Parathyroid adenoma (tissue), 2 donors: Measurements from ENCODE around the gene AGAP1.

Experiments
- H2AFZ ChIP-seq: fragments of 300-600 bp; sonication (generic); one replicate; pipeline ENCODE4 v1.7.0; 2017; ENCODE audit warnings: antibody characterized with exemption, mild to moderate bottlenecking
- H3K27ac ChIP-seq: fragments of 300-600 bp; sonication (generic); one replicate; pipeline ENCODE4 v1.7.0; 2017
- H3K27me3 ChIP-seq: fragments of 300-600 bp; sonication (generic); one replicate; pipeline ENCODE4 v1.7.0; 2017; ENCODE audit warnings: low read length; ENCODE audit not compliant: control insufficient read depth, insufficient read depth
- H3K36me3 ChIP-seq: fragments of 300-600 bp; sonication (generic); one replicate; pipeline ENCODE4 v1.7.0; 2017; ENCODE audit warnings: low read length; ENCODE audit not compliant: control insufficient read depth, insufficient read depth
- H3K4me1 ChIP-seq: fragments of 300-600 bp; sonication (generic); one replicate; pipeline ENCODE4 v1.7.0; 2017; ENCODE audit warnings: control low read depth
- H3K4me2 ChIP-seq: fragments of 300-600 bp; sonication (generic); one replicate; pipeline ENCODE4 v1.7.0; 2017; ENCODE audit warnings: low read length
- H3K4me3 ChIP-seq: fragments of 300-600 bp; sonication (generic); one replicate; pipeline ENCODE4 v1.7.0; 2017; ENCODE audit warnings: low read depth, low read length
- H3K79me2 ChIP-seq: fragments of 300-600 bp; sonication (generic); one replicate; pipeline ENCODE4 v1.7.0; 2017; ENCODE audit warnings: control low read depth
- H3K9ac ChIP-seq: fragments of 300-600 bp; sonication (generic); one replicate; pipeline ENCODE4 v1.7.0; 2017; ENCODE audit warnings: mild to moderate bottlenecking
- H3K9me3 ChIP-seq: fragments of 300-600 bp; sonication (generic); one replicate; pipeline ENCODE4 v1.7.0; 2017; ENCODE audit warnings: low read length; ENCODE audit not compliant: control insufficient read depth
- CTCF ChIP-seq: fragments of 300-600 bp; sonication (generic); IDR thresholded peaks from one replicate; pipeline ENCODE4 v1.7.0; 2017; ENCODE audit warnings: antibody characterized with exemption, mild to moderate bottlenecking
- donor health status: primary hyperparathyroidism.

Gene AGAP1

GRCh38 chr2:235813398-235813797, 319.6 kb downstream of the AGAP1 start:
- Histone ChIP-seq H3K27me3 (no peaks in the 10 kb centered on the region), H3K79me2 (peaks cover 3% of the 10 kb centered on the region), H3K9me3 (no peaks in the 10 kb centered on the region), H3K27ac (no peak overlapping the region), H3K9ac (no peak overlapping the region), H3K4me3 (no peak overlapping the region), H3K4me1 (no peaks in the 10 kb centered on the region), H3K4me2 (no peak overlapping the region), H2AFZ (no peak overlapping the region), H3K36me3 (no peaks in the 10 kb centered on the region)
- no peak for TF ChIP-seq CTCF

- no peaks in the 10 kb centered on the region for H3K79me2 ChIP-seq
- H3K4me3 ChIP-seq, result no peak overlapping the region
- no peak overlapping the region for H3K4me2 ChIP-seq
- H3K9me3 ChIP-seq, result no peaks in the 10 kb centered on the region
- H3K9ac ChIP-seq, result no peak overlapping the region
- H3K27me3 ChIP-seq, result no peaks in the 10 kb centered on the region
- H3K27ac ChIP-seq, result no peak overlapping the region
- no peak for TF ChIP-seq CTCF
- no peaks in the 10 kb centered on the region for H3K36me3 ChIP-seq
- no peaks in the 10 kb centered on the region for H3K4me1 ChIP-seq
- H2AFZ ChIP-seq, result no peak overlapping the region
These were observed 326.7 kb downstream of the AGAP1 start for GRCh38 chr2:235820571-235820970.

GRCh38 chr2:235824331-235824730, 330.5 kb downstream of the AGAP1 start:
- Histone ChIP-seq H3K4me1 (no peaks in the 10 kb centered on the region), H3K36me3 (no peaks in the 10 kb centered on the region), H3K4me2 (no peak overlapping the region), H3K27me3 (no peaks in the 10 kb centered on the region), H3K79me2 (no peaks in the 10 kb centered on the region), H3K27ac (no peak overlapping the region), H2AFZ (no peak overlapping the region), H3K9ac (no peak overlapping the region), H3K4me3 (no peak overlapping the region), H3K9me3 (no peaks in the 10 kb centered on the region)
- no peak for TF ChIP-seq CTCF

- H3K4me1 ChIP-seq, result no peaks in the 10 kb centered on the region
- H2AFZ ChIP-seq, result no peak overlapping the region
- H3K4me2 ChIP-seq, result no peak overlapping the region
- no peak overlapping the region for H3K27ac ChIP-seq
- no peak overlapping the region for H3K4me3 ChIP-seq
- TF ChIP-seq CTCF, result no peak
- no peaks in the 10 kb centered on the region for H3K36me3 ChIP-seq
- no peaks in the 10 kb centered on the region for H3K9me3 ChIP-seq
- no peak overlapping the region for H3K9ac ChIP-seq
- no peaks in the 10 kb centered on the region for H3K79me2 ChIP-seq
- no peaks in the 10 kb centered on the region for H3K27me3 ChIP-seq
These were observed 332.1 kb downstream of the AGAP1 start for GRCh38 chr2:235825946-235826345.

GRCh38 chr2:235826826-235827225, 333.0 kb downstream of the AGAP1 start:
- no peak overlapping the region for H2AFZ ChIP-seq
- no peaks in the 10 kb centered on the region for H3K4me1 ChIP-seq
- H3K79me2 ChIP-seq, result no peaks in the 10 kb centered on the region

More at GRCh38 chr2:235826826-235827225, 333.0 kb downstream of the AGAP1 start:
- Histone ChIP-seq H3K4me2 (no peak overlapping the region), H3K27me3 (no peaks in the 10 kb centered on the region), H3K9ac (no peak overlapping the region), H3K4me3 (no peak overlapping the region), H3K9me3 (no peaks in the 10 kb centered on the region), H3K36me3 (no peaks in the 10 kb centered on the region), H3K27ac (no peak overlapping the region)
- TF ChIP-seq CTCF, result no peak
